HepG2 (cell line): ENCODE measurements around the gene ANKRD42. TPM values are rescaled to one million over a fixed set of nuclear protein-coding genes. Genes with fewer than 3 reads are reported as not detected.

Experiments
- ATAC-seq: fragments of 200-7000 bp; cut with Tn5 transposase; 3 replicates; pipeline ENCODE4 v1.9.1; 2020; ENCODE audit warnings: mild to moderate bottlenecking, moderate library complexity
- BruUV-seq: library from RNA; stranded (reverse); fragments of 400-500 nt; replicated peaks from 2 replicates; lab custom pipeline; 2021; lab: Mats Ljungman, UMichigan
- CTCF ChIA-PET: fragments of 300-600 bp; formaldehyde crosslinking; extraction: SDS; loops from one replicate; lab custom pipeline; 2021; ENCODE audit warnings: low total read pairs, inconsistent platforms, low intra/inter-chr PET ratio; lab: Yijun Ruan, JAX
- POLR2A ChIA-PET: fragments of 350-600 bp; sonication (Branson Sonifier 250); formaldehyde crosslinking; loops from one replicate; lab custom pipeline; 2020; ENCODE audit warnings: antibody characterized with exemption, inconsistent platforms; lab: Yijun Ruan, JAX
- DNase-seq: peaks from one replicate; pipeline ENCODE4 v3.0.0-alpha.2; 2015; ENCODE audit warnings: low spot score
- FAIRE-seq: peaks from 3 replicates; lab custom pipeline; 2011; peaks lifted over from hg19 to GRCh38; lab: Jason Lieb, UNC
- H2AFZ ChIP-seq: one replicate; pipeline ENCODE4 v1.6.1; 2011; ENCODE audit warnings: low read length, inconsistent platforms
- H3K27ac ChIP-seq: fragments of 300-600 bp; 3 replicates; pipeline ENCODE4 v1.8.0; 2011; ENCODE audit warnings: mixed run types, mild to moderate bottlenecking, mixed read lengths, low read length, inconsistent platforms; ENCODE audit not compliant: insufficient read depth; ENCODE audit errors: extremely low read length
- H3K27me3 ChIP-seq, 2 experiments: fragments of 200-600 bp in 1 of 2; 2 replicates in 1 of 2; 3 replicates in 1 of 2; pipeline versions ENCODE4 v1.6.0 to v1.8.0; 2011; ENCODE audit warnings: low read length in 2 of 2, mild to moderate bottlenecking in 2 of 2, moderate library complexity in 2 of 2, inconsistent platforms in 1 of 2; ENCODE audit not compliant: insufficient read depth in 2 of 2, control insufficient read depth in 1 of 2
- H3K36me3 ChIP-seq, 2 experiments: fragments of 200-600 bp in 1 of 2; replicated peaks in 1 of 2; 2 replicates in 1 of 2; 3 replicates in 1 of 2; pipeline versions ENCODE4 v1.5.1 to v1.8.0; 2011; ENCODE audit warnings: low read length in 2 of 2, inconsistent platforms in 1 of 2; ENCODE audit not compliant: insufficient read depth in 2 of 2, control insufficient read depth in 1 of 2
- H3K4me1 ChIP-seq: 2 replicates; pipeline ENCODE4 v1.5.1; 2012; ENCODE audit warnings: low read length, inconsistent platforms; ENCODE audit not compliant: insufficient read depth
- H3K4me2 ChIP-seq: 2 replicates; pipeline ENCODE4 v1.6.0; 2011; ENCODE audit warnings: low read depth, low read length, inconsistent platforms
- H3K4me3 ChIP-seq, 3 experiments: fragments of 200-600 bp in 1 of 3; sonication (generic), shearing (Covaris generic) in 1 of 3; replicated peaks in 1 of 3; 2 replicates each; pipeline ENCODE4 v1.5.1; 2011 to 2016; ENCODE audit warnings: low read length in 3 of 3, inconsistent platforms in 2 of 3, low read depth in 2 of 3, mild to moderate bottlenecking in 2 of 3, control low read depth in 1 of 3, mixed read lengths in 1 of 3; ENCODE audit not compliant: insufficient read depth in 1 of 3
- H3K79me2 ChIP-seq: one replicate; pipeline ENCODE4 v1.6.1; 2011; ENCODE audit warnings: low read length, inconsistent platforms; ENCODE audit not compliant: insufficient read depth
- H3K9ac ChIP-seq: 2 replicates; pipeline ENCODE4 v1.6.0; 2011; ENCODE audit warnings: mild to moderate bottlenecking, low read depth, low read length, inconsistent platforms; ENCODE audit not compliant: insufficient read depth
- H3K9me3 ChIP-seq: 2 replicates; pipeline ENCODE4 v1.5.1; 2012; ENCODE audit warnings: mild to moderate bottlenecking, low read length
- H4K20me1 ChIP-seq: 2 replicates; pipeline ENCODE4 v1.6.0; 2011; ENCODE audit warnings: inconsistent platforms, mild to moderate bottlenecking, low read length, moderate library complexity; ENCODE audit not compliant: insufficient read depth
- FOXP4 ChIP-seq: sonication (generic); formaldehyde crosslinking; IDR thresholded peaks from 2 replicates; pipeline ENCODE4 v1.4.0; 2020; ENCODE audit warnings: missing genetic modification reagents
- HMGA1 ChIP-seq: sonication (generic); formaldehyde crosslinking; conservative IDR thresholded peaks from 2 replicates; pipeline ENCODE4 v1.4.0; 2020; ENCODE audit warnings: missing genetic modification reagents
- HNF4G ChIP-seq, 2 experiments: sonication (generic) in 1 of 2; formaldehyde crosslinking in 1 of 2; IDR thresholded peaks; 2 replicates each; pipeline versions ENCODE4 v1.4.0 to v1.6.1; 2011 to 2020; ENCODE audit warnings: borderline replicate concordance in 2 of 2, low read depth in 2 of 2, mild to moderate bottlenecking in 2 of 2, low read length in 1 of 2, missing genetic modification reagents in 1 of 2, moderate library complexity in 1 of 2
- KDM5B ChIP-seq: sonication (generic); formaldehyde crosslinking; IDR thresholded peaks from 2 replicates; pipeline ENCODE4 v1.4.0; 2020; ENCODE audit warnings: missing genetic modification reagents, mild to moderate bottlenecking, borderline replicate concordance
- MAFF ChIP-seq: IDR thresholded peaks from 2 replicates; pipeline ENCODE4 v1.6.1; 2011; ENCODE audit warnings: low read depth, low read length, improper control_type of control experiment
- RARG ChIP-seq: sonication (generic); formaldehyde crosslinking; IDR thresholded peaks from 2 replicates; pipeline ENCODE4 v1.4.0; 2020; ENCODE audit warnings: low read depth, mild to moderate bottlenecking, missing genetic modification reagents
- TCF12 ChIP-seq, 2 experiments: fragments of 450-650 bp in 1 of 2; sonication (generic) in 1 of 2; formaldehyde crosslinking in 1 of 2; IDR thresholded peaks; 2 replicates each; pipeline versions ENCODE4 v1.6.1 to v1.8.0; 2017 to 2022; ENCODE audit warnings: antibody characterized with exemption in 1 of 2, mild to moderate bottlenecking in 1 of 2, missing genetic modification reagents in 1 of 2, moderate library complexity in 1 of 2
- ZNF205 ChIP-seq: IDR thresholded peaks from 2 replicates; pipeline ENCODE4 v1.6.1; 2018; ENCODE audit warnings: missing biosample characterization, missing genetic modification reagents
- ZNF281 ChIP-seq: sonication (generic); formaldehyde crosslinking; IDR thresholded peaks from 2 replicates; pipeline ENCODE4 v1.4.0; 2020; ENCODE audit warnings: missing genetic modification reagents, borderline replicate concordance
- ZNF552 ChIP-seq: sonication (generic); formaldehyde crosslinking; IDR thresholded peaks from 2 replicates; pipeline ENCODE4 v1.9.0; 2022; ENCODE audit warnings: missing genetic modification reagents, mild to moderate bottlenecking, borderline replicate concordance
- ZNF644 ChIP-seq: IDR thresholded peaks from 2 replicates; pipeline ENCODE4 v1.6.1; 2016; ENCODE audit warnings: low read depth
- WGBS: methylation state at CpG from one replicate; pipeline ENCODE4 v1.1.6; 2017; ENCODE audit warnings: low lambda C conversion rate; 5-methylcytosine and 5-hydroxymethylcytosine counted together
- in situ Hi-C: cut with HindIII; loops from 2 replicates; pipeline ENCODE4 v1.10.0; 2017; ENCODE audit warnings: low pct_unique_long_range_greater_than_20kb; ENCODE audit not compliant: extremely low pct_ligation_motif_present
- intact Hi-C: fragments of 100-400 bp; cut with micrococcal nuclease; formaldehyde crosslinking; loops from one replicate; pipeline ENCODE4 v1.10.0; 2022; ENCODE audit not compliant: unreplicated experiment
- polyA plus RNA-seq, 8 experiments: library from polyadenylated mRNA; depleted of rRNA in 3 of 8; stranded (reverse) in 7 of 8; unstranded in 1 of 8; fragments of >200 nt; fragmentation: Illumina TruSeq in 4 of 8; extraction: Trizol in 4 of 8; gene quantifications; 2 replicates each; pipeline versions ENCODE4 v1.2.1 to v1.2.3, GENCODE V29; 2011 to 2016; ENCODE audit warnings: low read depth in 4 of 8, missing spikeins in 1 of 8, mixed read lengths in 1 of 8; ENCODE audit not compliant: insufficient read depth in 1 of 8
- total RNA-seq, 5 experiments: library from RNA; depleted of rRNA; stranded (reverse); fragments of >200 nt; fragmentation: Illumina TruSeq; extraction: Trizol; gene quantifications; 2 replicates each; pipeline ENCODE4 v1.2.3, GENCODE V29; 2016; ENCODE audit warnings: low read depth in 1 of 5
- TF ChIP-seq, protein P1 (sequence below): sonication (generic); formaldehyde crosslinking; IDR thresholded peaks from 2 replicates; pipeline ENCODE4 v1.8.0; 2022; ENCODE audit warnings: missing genetic modification reagents, mild to moderate bottlenecking, borderline replicate concordance
- TF ChIP-seq, protein P2 (sequence below): sonication (generic); formaldehyde crosslinking; IDR thresholded peaks from 2 replicates; pipeline ENCODE4 v1.4.0; 2020; ENCODE audit warnings: missing genetic modification reagents

The ANKRD42 gene
- total and polyA plus RNA-seq, 2 of the 13 experiments (the other 11 are each of a cell fraction or from before 2014, with no cell fraction given), result 2.2 to 3.7 TPM

DNA sequence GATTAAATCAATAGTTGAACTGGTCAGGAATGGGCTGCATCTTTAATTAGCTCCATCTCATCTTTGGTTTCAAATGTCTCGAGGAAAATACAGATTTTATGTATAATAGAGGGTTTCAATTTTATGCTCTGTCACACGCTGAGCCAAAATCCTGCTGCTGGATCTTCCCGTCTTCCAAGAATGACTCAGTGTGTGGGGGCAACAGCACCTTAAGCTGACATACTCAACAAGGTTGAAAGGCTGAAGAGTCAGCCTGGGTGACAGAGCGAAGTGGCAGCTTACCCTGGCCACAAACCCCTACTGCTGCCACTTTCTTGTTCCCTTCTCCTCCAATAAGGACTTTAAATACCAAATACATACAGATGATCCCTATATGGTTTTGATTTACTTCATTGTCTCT is 45.6 kb upstream of the ANKRD42 start:
- H3K4me2 ChIP-seq, result no peak overlapping the region
- in situ Hi-C loops, result no loop called here
- no peaks in the 10 kb centered on the region for H3K79me2 ChIP-seq
- H3K27ac ChIP-seq, result no peak overlapping the region
- CTCF ChIA-PET, result no interaction called here
- ATAC-seq, result no peak
- no peak overlapping the region for H3K4me3 ChIP-seq
- no peak overlapping the region for H3K9ac ChIP-seq
- no TSS peak for BruUV-seq
- no peaks in the 10 kb centered on the region for H3K4me1 ChIP-seq
- POLR2A ChIA-PET, result interaction anchor here (3.3 kb wide), 1 partner anchor 9 kb away, joined by 17 read pairs; the partner anchor contains the start of gene PCF11
- H3K27me3 ChIP-seq, result peaks cover 0 to 11% of the 10 kb centered on the region in 2 experiments; a peak in 2 of 5 replicates
- no peak for FAIRE-seq
- no peaks in the 10 kb centered on the region for H3K9me3 ChIP-seq
- intact Hi-C loops, result no loop called here
- H2AFZ ChIP-seq, result no peak overlapping the region
- H4K20me1 ChIP-seq, result no peaks in the 10 kb centered on the region
- WGBS, result 14% methylated on average over 4 of the region's 4 CpGs
- no peak for DNase-seq
- no peaks in the 10 kb centered on the region for H3K36me3 ChIP-seq
- TF ChIP-seq MAFF, result no peak
- no peak for TF ChIP-seq TCF12 (IDR thresholded peaks at IDR 0.05)
- no peak for TF ChIP-seq TCF12 (CRISPR knock-in tag; IDR thresholded peaks at IDR 0.05)
- TF ChIP-seq ZNF281 (CRISPR knock-in tag), result no peak
- no peak for TF ChIP-seq HMGA1 (CRISPR knock-in tag)
- no peak for TF ChIP-seq HNF4G (IDR thresholded peaks at IDR 0.05; ENCODE audit: borderline replicate concordance, low read depth, low read length)
- no peak for TF ChIP-seq HNF4G (CRISPR knock-in tag; IDR thresholded peaks at IDR 0.05; ENCODE audit: borderline replicate concordance, low read depth)
- TF ChIP-seq, protein P1, sequence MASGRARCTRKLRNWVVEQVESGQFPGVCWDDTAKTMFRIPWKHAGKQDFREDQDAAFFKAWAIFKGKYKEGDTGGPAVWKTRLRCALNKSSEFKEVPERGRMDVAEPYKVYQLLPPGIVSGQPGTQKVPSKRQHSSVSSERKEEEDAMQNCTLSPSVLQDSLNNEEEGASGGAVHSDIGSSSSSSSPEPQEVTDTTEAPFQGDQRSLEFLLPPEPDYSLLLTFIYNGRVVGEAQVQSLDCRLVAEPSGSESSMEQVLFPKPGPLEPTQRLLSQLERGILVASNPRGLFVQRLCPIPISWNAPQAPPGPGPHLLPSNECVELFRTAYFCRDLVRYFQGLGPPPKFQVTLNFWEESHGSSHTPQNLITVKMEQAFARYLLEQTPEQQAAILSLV (CRISPR knock-in tag), result no peak
- no peak for TF ChIP-seq ZNF205 (CRISPR knock-in tag)
- no peak for TF ChIP-seq FOXP4 (CRISPR knock-in tag)
- no peak for TF ChIP-seq KDM5B (CRISPR knock-in tag)
- TF ChIP-seq RARG, result no peak
- TF ChIP-seq ZNF644 (CRISPR knock-in tag), result no peak
- TF ChIP-seq, protein P2, sequence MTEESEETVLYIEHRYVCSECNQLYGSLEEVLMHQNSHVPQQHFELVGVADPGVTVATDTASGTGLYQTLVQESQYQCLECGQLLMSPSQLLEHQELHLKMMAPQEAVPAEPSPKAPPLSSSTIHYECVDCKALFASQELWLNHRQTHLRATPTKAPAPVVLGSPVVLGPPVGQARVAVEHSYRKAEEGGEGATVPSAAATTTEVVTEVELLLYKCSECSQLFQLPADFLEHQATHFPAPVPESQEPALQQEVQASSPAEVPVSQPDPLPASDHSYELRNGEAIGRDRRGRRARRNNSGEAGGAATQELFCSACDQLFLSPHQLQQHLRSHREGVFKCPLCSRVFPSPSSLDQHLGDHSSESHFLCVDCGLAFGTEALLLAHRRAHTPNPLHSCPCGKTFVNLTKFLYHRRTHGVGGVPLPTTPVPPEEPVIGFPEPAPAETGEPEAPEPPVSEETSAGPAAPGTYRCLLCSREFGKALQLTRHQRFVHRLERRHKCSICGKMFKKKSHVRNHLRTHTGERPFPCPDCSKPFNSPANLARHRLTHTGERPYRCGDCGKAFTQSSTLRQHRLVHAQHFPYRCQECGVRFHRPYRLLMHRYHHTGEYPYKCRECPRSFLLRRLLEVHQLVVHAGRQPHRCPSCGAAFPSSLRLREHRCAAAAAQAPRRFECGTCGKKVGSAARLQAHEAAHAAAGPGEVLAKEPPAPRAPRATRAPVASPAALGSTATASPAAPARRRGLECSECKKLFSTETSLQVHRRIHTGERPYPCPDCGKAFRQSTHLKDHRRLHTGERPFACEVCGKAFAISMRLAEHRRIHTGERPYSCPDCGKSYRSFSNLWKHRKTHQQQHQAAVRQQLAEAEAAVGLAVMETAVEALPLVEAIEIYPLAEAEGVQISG (CRISPR knock-in tag), result no peak
- TF ChIP-seq ZNF552 (CRISPR knock-in tag), result no peak
